ENCODE results near the gene ZNF407.

- TF ChIP-seq GATA2 (IDR thresholded peaks at IDR 0.05; ENCODE audit: low read depth, low read length) (no peak), GATA3 (IDR thresholded peaks at IDR 0.05; ENCODE audit: low read depth, low read length) (no peak)
Observed at GRCh38 chr18:75109819-75110218, 512.1 kb downstream of the ZNF407 start.

Measured in SH-SY5Y (cell line).